NCI-H1436 treated with DMSO at 0.1 percent for 48 hours (cell line): ENCODE results near the gene RSRC1.
A peak's percentile ranks its signal among the peaks of the same experiment; 100 is the strongest.
"Not testable (repeated sequence)": the region's sequence is repeated elsewhere in the genome, so short reads cannot be mapped to it uniquely, and the experiment has no call there.

Experiments used
- DNase-seq: peaks from one replicate; lab custom pipeline; 2025; lab: John Stamatoyannopoulos, UW

The RSRC1 gene

GRCh38 chr3:158404131-158404718 lies 294.3 kb downstream of the RSRC1 start:
- no peak for DNase-seq

GRCh38 chr3:158405507-158405906 lies 295.6 kb downstream of the RSRC1 start:
- DNase-seq, result peak; percentile 50

- DNase-seq, result no peak
These were observed 298.1 kb downstream of the RSRC1 start for GRCh38 chr3:158407844-158408517.

GRCh38 chr3:158408518-158408897 lies 298.6 kb downstream of the RSRC1 start:
- not testable (repeated sequence) for DNase-seq

- DNase-seq, result no peak
These were observed 308.1 kb downstream of the RSRC1 start for GRCh38 chr3:158418035-158418434.

GRCh38 chr3:158419820-158420653 lies 310.1 kb downstream of the RSRC1 start:
- DNase-seq, result no peak

- no peak for DNase-seq
These were observed 310.9 kb downstream of the RSRC1 start for GRCh38 chr3:158420654-158421396.

GRCh38 chr3:158430448-158430847 lies 320.6 kb downstream of the RSRC1 start:
- no peak for DNase-seq

GRCh38 chr3:158430968-158431367 lies 321.1 kb downstream of the RSRC1 start:
- DNase-seq, result no peak

- no peak for DNase-seq
These were observed 321.9 kb downstream of the RSRC1 start for GRCh38 chr3:158431829-158432228.

- no peak for DNase-seq
These were observed 324.6 kb downstream of the RSRC1 start for GRCh38 chr3:158434412-158435038.

- DNase-seq, result no peak
These were observed 333.7 kb downstream of the RSRC1 start for GRCh38 chr3:158443632-158444031.

GRCh38 chr3:158447408-158447807 lies 337.5 kb downstream of the RSRC1 start:
- no peak for DNase-seq

GRCh38 chr3:158451405-158452055 lies 341.6 kb downstream of the RSRC1 start:
- DNase-seq, result no peak

GRCh38 chr3:158452334-158452733 lies 342.4 kb downstream of the RSRC1 start:
- DNase-seq, result no peak

- DNase-seq, result no peak
These were observed 343.1 kb downstream of the RSRC1 start for GRCh38 chr3:158453004-158453403.

GRCh38 chr3:158453865-158454264 lies 344.0 kb downstream of the RSRC1 start:
- no peak for DNase-seq

- DNase-seq, result no peak
These were observed 345.5 kb downstream of the RSRC1 start for GRCh38 chr3:158455406-158455805.

GRCh38 chr3:158456114-158456513 lies 346.2 kb downstream of the RSRC1 start:
- no peak for DNase-seq

GRCh38 chr3:158458464-158458863 lies 348.6 kb downstream of the RSRC1 start:
- DNase-seq, result no peak

- no peak for DNase-seq
These were observed 351.0 kb downstream of the RSRC1 start for GRCh38 chr3:158460926-158461325.
